ENCODE measurements around the gene VAV2. TPM values are rescaled to one million over a fixed set of nuclear protein-coding genes. Genes with fewer than 3 reads are reported as not detected.

Gene VAV2
- total RNA-seq, 4 donors from 2014 or later: 15.0 to 25.7 (median 20.5) TPM

DNA sequence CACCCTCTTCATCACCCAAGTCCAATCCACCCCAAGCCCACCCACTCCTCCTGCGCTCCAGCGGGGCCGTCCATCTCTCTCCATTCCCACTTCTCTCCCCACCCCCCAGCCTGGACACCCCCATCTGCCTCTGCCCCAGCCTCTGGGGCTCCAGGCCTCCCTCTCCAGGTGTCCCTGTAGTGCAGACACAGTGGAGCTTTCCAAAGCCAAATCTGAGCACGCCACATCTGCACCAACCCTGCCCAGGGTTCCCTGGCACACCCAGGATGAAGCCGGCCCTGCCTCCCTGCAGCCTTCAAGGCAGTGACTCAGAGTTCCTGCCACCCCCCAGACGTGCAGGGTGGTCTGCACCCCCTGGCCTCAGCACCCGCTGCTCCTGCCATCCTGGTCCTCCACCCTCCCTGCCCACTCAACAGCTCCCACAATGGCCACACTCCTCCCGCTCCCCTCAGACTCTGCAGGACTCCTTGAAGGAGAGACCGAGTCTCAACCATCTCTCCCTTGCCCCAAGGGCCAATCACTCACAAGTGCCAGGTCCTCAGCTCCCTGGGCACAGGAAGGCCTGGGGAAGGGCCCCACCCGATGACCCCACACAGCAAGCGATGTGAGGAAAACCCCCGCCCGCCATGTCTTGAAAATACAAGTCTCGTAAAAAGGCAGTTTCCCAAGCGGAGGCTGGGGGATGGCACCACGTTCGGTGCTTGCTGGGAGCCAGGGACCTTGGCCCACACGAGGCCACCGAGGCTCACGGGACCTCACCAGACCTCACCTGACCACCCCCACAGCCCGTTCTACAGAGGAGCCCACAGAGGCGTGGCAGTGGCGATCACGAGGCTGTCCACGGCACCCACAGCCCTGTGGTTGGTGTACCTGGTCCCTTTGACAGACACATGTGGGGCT lies 22.2 kb downstream of the VAV2 start:
- H3K27me3 ChIP-seq: no peaks in the 10 kb centered on the region
- no peak overlapping the region for H3K4me3 ChIP-seq (replicated peaks in 1 of 3)
- peaks cover 0 to 29% of the 10 kb centered on the region in 2 donors for H3K4me1 ChIP-seq
- no peak for DNase-seq
- H3K9me3 ChIP-seq: no peaks in the 10 kb centered on the region
- H3K27ac ChIP-seq: no peak overlapping the region
- H3K36me3 ChIP-seq: no peaks in the 10 kb centered on the region
- intact Hi-C loops (cut with DNase I): no loop called here
- WGBS, 2 donors: 89 to 92% methylated on average over 13 to 23 of the region's 25 CpGs
- TF ChIP-seq, protein P1, sequence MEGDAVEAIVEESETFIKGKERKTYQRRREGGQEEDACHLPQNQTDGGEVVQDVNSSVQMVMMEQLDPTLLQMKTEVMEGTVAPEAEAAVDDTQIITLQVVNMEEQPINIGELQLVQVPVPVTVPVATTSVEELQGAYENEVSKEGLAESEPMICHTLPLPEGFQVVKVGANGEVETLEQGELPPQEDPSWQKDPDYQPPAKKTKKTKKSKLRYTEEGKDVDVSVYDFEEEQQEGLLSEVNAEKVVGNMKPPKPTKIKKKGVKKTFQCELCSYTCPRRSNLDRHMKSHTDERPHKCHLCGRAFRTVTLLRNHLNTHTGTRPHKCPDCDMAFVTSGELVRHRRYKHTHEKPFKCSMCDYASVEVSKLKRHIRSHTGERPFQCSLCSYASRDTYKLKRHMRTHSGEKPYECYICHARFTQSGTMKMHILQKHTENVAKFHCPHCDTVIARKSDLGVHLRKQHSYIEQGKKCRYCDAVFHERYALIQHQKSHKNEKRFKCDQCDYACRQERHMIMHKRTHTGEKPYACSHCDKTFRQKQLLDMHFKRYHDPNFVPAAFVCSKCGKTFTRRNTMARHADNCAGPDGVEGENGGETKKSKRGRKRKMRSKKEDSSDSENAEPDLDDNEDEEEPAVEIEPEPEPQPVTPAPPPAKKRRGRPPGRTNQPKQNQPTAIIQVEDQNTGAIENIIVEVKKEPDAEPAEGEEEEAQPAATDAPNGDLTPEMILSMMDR (IDR thresholded peaks at IDR 0.05): no peak
- no peak for TF ChIP-seq POLR2A (IDR thresholded peaks at IDR 0.05)

DNA sequence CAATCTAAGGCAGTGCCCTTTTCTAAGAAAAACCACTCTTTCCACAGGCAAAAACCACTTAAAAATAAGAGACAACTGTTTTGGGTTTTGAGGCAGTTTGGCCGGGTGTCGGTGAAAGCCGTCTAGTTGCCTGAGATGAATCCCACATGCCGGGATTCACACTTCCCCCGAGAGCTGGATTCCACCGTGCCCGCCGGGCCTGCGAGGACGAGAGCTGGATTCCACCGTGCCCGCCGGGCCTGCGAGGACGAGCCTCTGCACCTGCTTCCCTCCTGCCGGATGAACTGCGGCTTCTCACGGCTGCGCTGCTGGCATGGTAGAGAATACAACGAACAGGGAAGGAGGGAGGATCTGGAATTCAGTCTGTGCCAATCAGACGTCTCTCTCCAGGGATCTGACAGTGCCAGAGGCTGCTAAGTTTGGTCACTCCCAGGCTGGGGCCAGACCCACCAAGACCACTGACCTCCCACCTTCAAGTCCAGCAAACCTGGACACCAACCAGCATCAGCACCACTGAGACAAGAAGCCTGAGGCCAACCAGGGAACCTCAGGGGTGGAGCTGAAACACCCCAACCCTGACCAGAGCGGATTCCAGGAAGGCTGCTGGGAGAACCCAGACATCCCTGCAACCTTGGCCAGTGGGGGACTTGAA lies 23.0 kb downstream of the VAV2 start:
- Histone ChIP-seq H3K27ac (no peak overlapping the region), H3K4me1 (peaks cover 0 to 26% of the 10 kb centered on the region in 2 donors), H3K4me3 (replicated peaks in 1 of 3) (no peak overlapping the region), H3K36me3 (no peaks in the 10 kb centered on the region), H3K27me3 (no peaks in the 10 kb centered on the region), H3K9me3 (no peaks in the 10 kb centered on the region)
- no peak for TF ChIP-seq POLR2A (IDR thresholded peaks at IDR 0.05)
- TF ChIP-seq, protein P1 (IDR thresholded peaks at IDR 0.05): no peak
- WGBS, 2 donors: 89 to 90% methylated on average over 15 to 21 of the region's 22 CpGs
- intact Hi-C loops (cut with DNase I): no loop called here
- DNase-seq: no peak

DNA sequence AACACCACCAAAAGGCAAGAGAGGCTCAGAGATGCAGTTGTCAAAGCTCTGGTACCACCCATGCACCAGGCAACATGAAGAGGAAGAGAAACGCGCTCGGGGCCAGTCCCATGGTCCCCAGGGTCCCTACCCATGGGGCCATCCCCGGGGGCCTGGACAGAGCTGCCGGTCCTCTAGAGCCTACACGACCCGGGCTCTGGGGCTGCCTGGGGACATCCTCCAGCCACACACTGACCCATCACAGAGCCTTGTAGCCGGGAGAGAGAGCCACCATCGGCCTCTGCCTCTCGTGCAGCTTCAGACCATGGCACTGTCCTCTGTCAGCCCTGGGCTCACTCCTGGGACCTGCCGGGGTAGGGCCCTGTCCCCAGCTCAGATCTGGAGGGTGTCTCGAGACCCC lies 23.7 kb downstream of the VAV2 start:
- Histone ChIP-seq H3K36me3 (no peaks in the 10 kb centered on the region), H3K9me3 (no peaks in the 10 kb centered on the region), H3K4me1 (peaks cover 0 to 19% of the 10 kb centered on the region in 2 donors), H3K27me3 (no peaks in the 10 kb centered on the region), H3K4me3 (replicated peaks in 1 of 3) (no peak overlapping the region), H3K27ac (no peak overlapping the region)
- intact Hi-C loops (cut with DNase I): no loop called here
- DNase-seq: no peak
- no peak for TF ChIP-seq POLR2A (IDR thresholded peaks at IDR 0.05)
- TF ChIP-seq, protein P1 (IDR thresholded peaks at IDR 0.05): no peak
- 82 to 92% methylated on average over 8 to 9 of the region's 12 CpGs for WGBS, 2 donors

GRCh38 chr9:133967024-133967741 lies 24.9 kb downstream of the VAV2 start:
- whole genome bisulfite sequencing, 2 donors: 87 to 90% methylated on average over 7 of the region's 7 CpGs
- Histone ChIP-seq H3K4me1 (peaks cover 0 to 12% of the 10 kb centered on the region in 2 donors), H3K27ac (no peak overlapping the region), H3K27me3 (no peaks in the 10 kb centered on the region), H3K9me3 (no peaks in the 10 kb centered on the region), H3K4me3 (replicated peaks in 1 of 3) (no peak overlapping the region), H3K36me3 (no peaks in the 10 kb centered on the region)
- DNase-seq: no peak
- TF ChIP-seq, protein P1 (IDR thresholded peaks at IDR 0.05): no peak
- TF ChIP-seq POLR2A (IDR thresholded peaks at IDR 0.05): no peak
- intact Hi-C loops (cut with DNase I): no loop called here
